Measurements from ENCODE around the gene ACER3.

ACER3 gene

DNA sequence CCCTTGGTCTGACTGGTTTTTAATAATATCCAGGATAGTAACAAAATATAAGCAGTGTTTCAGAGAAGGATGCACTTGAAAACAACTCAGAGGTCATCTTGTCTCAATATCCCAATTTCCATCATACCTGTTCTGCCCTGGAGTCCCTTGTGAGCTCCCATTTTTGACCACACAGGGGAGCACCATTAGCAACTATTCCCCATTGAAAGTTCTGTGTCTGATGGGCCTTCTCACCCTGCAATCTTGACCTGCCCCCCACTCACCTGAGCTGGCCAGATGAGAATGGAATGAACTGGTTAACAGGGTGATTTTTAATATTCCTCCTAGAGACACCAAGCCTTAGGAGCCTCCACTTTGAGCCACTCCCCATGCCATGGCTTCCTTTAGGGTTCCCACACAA lies 202.2 kb downstream of the ACER3 start:
- in situ Hi-C loops (cut with MboI; ENCODE audit: low sequenced_read_pairs, unreplicated experiment), result no loop called here
- DNase-seq (ENCODE audit: low spot score), result peak; percentile 16
- no peak for TF ChIP-seq CTCF (IDR thresholded peaks at IDR 0.05; ENCODE audit: borderline replicate concordance, control extremely low read depth, extremely low read depth, insufficient read depth, missing control alignments)

GRCh38 chr11:77063407-77063806 lies 202.7 kb downstream of the ACER3 start:
- peak; percentile 3 for DNase-seq (ENCODE audit: low spot score)
- in situ Hi-C loops (cut with MboI; ENCODE audit: low sequenced_read_pairs, unreplicated experiment), result no loop called here
- TF ChIP-seq CTCF (IDR thresholded peaks at IDR 0.05; ENCODE audit: borderline replicate concordance, control extremely low read depth, extremely low read depth, insufficient read depth, missing control alignments), result no peak

GRCh38 chr11:77063861-77064260 lies 203.1 kb downstream of the ACER3 start:
- TF ChIP-seq CTCF (IDR thresholded peaks at IDR 0.05; ENCODE audit: borderline replicate concordance, control extremely low read depth, extremely low read depth, insufficient read depth, missing control alignments), result no peak
- DNase-seq (ENCODE audit: low spot score), result no peak
- in situ Hi-C loops (cut with MboI; ENCODE audit: low sequenced_read_pairs, unreplicated experiment), result no loop called here

- TF ChIP-seq CTCF (IDR thresholded peaks at IDR 0.05; ENCODE audit: borderline replicate concordance, control extremely low read depth, extremely low read depth, insufficient read depth, missing control alignments), result no peak
- DNase-seq (ENCODE audit: low spot score), result peak; percentile 7
- in situ Hi-C loops (cut with MboI; ENCODE audit: low sequenced_read_pairs, unreplicated experiment), result no loop called here
Measured at GRCh38 chr11:77064648-77065217, 204.0 kb downstream of the ACER3 start.

- DNase-seq (ENCODE audit: low spot score), result peak; percentile 47
- in situ Hi-C loops (cut with MboI; ENCODE audit: low sequenced_read_pairs, unreplicated experiment), result no loop called here
- no peak for TF ChIP-seq CTCF (IDR thresholded peaks at IDR 0.05; ENCODE audit: borderline replicate concordance, control extremely low read depth, extremely low read depth, insufficient read depth, missing control alignments)
Measured at GRCh38 chr11:77065878-77066228, 205.1 kb downstream of the ACER3 start.

DNA sequence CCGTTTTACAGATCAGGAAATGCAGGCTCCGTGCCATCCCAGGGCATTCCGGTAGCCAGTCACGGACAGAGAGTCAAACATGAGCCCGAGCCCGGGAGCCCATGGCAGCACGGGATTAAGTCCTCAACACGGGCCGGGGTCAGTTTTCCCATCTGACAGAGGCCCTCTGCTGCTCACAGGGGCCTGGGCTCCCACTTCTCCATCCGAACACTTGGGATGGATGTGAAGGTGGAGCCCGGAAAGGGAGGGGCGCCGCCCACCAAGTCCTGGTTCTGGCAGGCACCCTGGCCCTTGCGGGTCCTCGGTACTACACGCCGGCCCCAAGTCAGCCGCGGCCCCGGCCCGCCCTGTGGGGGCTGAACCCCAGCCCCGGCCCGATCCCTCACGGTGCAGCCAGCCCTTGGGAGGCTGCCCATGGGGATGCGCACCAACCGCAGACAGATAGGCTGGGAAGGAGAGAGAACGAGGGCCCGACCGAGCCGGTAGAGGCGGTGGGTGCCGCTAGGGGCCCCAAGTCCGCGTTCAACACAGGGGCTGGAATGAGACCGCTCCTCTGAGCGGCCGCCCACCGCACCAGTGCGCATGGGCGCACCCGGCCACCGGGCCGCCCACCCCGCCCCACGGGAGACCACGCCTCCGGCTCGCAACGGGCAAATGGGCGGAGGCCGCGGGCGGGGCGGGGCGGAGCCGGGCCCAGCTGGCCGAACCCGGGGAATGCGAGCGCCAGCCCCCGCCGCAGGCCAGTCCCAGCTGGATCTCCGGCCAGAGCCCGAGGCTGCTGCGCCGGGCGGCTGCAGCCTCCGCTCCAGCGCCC lies 205.7 kb downstream of the ACER3 start, which contains the start of gene CAPN5:
Gene CAPN5, plus strand, starts transcription at position 743 of the 814 bp plus-strand sequence. CDS start 17,916 bp downstream, outside the sequence.
- DNase-seq (ENCODE audit: low spot score), result peak; percentile 98
- TF ChIP-seq CTCF (IDR thresholded peaks at IDR 0.05; ENCODE audit: borderline replicate concordance, control extremely low read depth, extremely low read depth, insufficient read depth, missing control alignments), result no peak

More for the DNA sequence above, 205.7 kb downstream of the ACER3 start, which contains the start of gene CAPN5:
- in situ Hi-C loops (cut with MboI; ENCODE audit: low sequenced_read_pairs, unreplicated experiment), result no loop called here

Data from GM13976 (cell line).